GM10248 (cell line): ENCODE data around the gene PPWD1.
"Not testable (repeated sequence)": the region's sequence is repeated elsewhere in the genome, so short reads cannot be mapped to it uniquely, and the experiment has no call there.

ENCODE experiments used
- CTCF ChIA-PET: fragments of 300-600 bp; sonication (Branson Sonifier 250); formaldehyde crosslinking; extraction: SDS; loops from one replicate; lab custom pipeline; 2021; ENCODE audit warnings: antibody characterized with exemption; lab: Yijun Ruan, JAX
- POLR2A ChIA-PET: fragments of 350-650 bp; sonication (Branson Sonifier 250); formaldehyde crosslinking; extraction: SDS; loops from one replicate; lab custom pipeline; 2020; ENCODE audit warnings: antibody characterized with exemption; lab: Yijun Ruan, JAX
- DNase-seq: peaks from one replicate; pipeline ENCODE4 v3.0.0; 2012; ENCODE audit errors: extremely low spot score
- CTCF ChIP-seq: IDR thresholded peaks from 2 replicates; pipeline ENCODE4 v1.5.1; 2012; ENCODE audit warnings: mild to moderate bottlenecking, low read depth; ENCODE audit errors: extremely low read depth, missing control alignments, control extremely low read depth

The PPWD1 gene

GRCh38 chr5:65563777-65564176 lies 681 bp downstream of the PPWD1 start:
- DNase-seq, result no peak
- no peak for TF ChIP-seq CTCF
- ChIA-PET CTCF (interaction anchor here (1.0 to 1.5 kb wide), 3 partner anchors 12 to 15 kb away, joined by 3 to 4 read pairs (median 4); no protein-coding TSS in a partner anchor), POLR2A (no interaction called here)

GRCh38 chr5:65566505-65566904 lies 3.4 kb downstream of the PPWD1 start:
- no peak for DNase-seq
- TF ChIP-seq CTCF, result no peak
- POLR2A ChIA-PET, result no interaction called here
- CTCF ChIA-PET, result no interaction called here

- POLR2A ChIA-PET, result interaction anchor here (0.5 kb wide), 1 partner anchor 41 kb away, joined by 3 read pairs; no protein-coding TSS in a partner anchor
- CTCF ChIA-PET, result interaction anchor here (1.4 kb wide), 1 partner anchor 53 kb away, joined by 4 read pairs; no protein-coding TSS in a partner anchor
- DNase-seq, result no peak
- no peak for TF ChIP-seq CTCF
These were observed 7.6 kb downstream of the PPWD1 start for GRCh38 chr5:65570598-65571226.

- CTCF ChIA-PET, result no interaction called here
- TF ChIP-seq CTCF, result no peak
- no peak for DNase-seq
- POLR2A ChIA-PET, result no interaction called here
These were observed 14.0 kb downstream of the PPWD1 start for GRCh38 chr5:65577141-65577540.

GRCh38 chr5:65588694-65589093 lies 25.6 kb downstream of the PPWD1 start:
- CTCF ChIA-PET, result interaction anchor here (0.9 kb wide), 1 partner anchor 9 kb away, joined by 3 read pairs; no protein-coding TSS in a partner anchor
- POLR2A ChIA-PET, result no interaction called here
- no peak for TF ChIP-seq CTCF
- DNase-seq, result no peak

- POLR2A ChIA-PET, DNase-seq, CTCF ChIA-PET: not testable (repeated sequence)
These were observed 38.7 kb downstream of the PPWD1 start for GRCh38 chr5:65601761-65602160.

- POLR2A ChIA-PET, result no interaction called here
- no peak for TF ChIP-seq CTCF
- DNase-seq, result no peak
- CTCF ChIA-PET, result interaction anchor here (0.9 to 1.8 kb wide), 2 partner anchors 12 to 17 kb away, joined by 3 to 6 read pairs; partner anchors contain the start of gene TRIM23
These were observed 48.4 kb downstream of the PPWD1 start for GRCh38 chr5:65611524-65611923.
